B cell (primary cell): ENCODE data around the gene TBK1. TPM values are rescaled to one million over a fixed set of nuclear protein-coding genes. Genes with fewer than 3 reads are reported as not detected.
A peak's percentile ranks its signal among the peaks of the same experiment; 100 is the strongest.

ENCODE experiments used
- ATAC-seq: fragments of 200-7000 bp; cut with Tn5 transposase; one replicate; pipeline ENCODE4 v1.10.0; 2021; ENCODE audit warnings: low read depth, mild to moderate bottlenecking, moderate number of reproducible peaks, moderate library complexity
- CTCF ChIA-PET: fragments of 350-600 bp; sonication (Branson Sonifier 250); formaldehyde crosslinking; loops from one replicate; lab custom pipeline; 2021; ENCODE audit warnings: antibody characterized with exemption, inconsistent platforms; lab: Charles Lee
- POLR2A ChIA-PET: fragments of 350-600 bp; sonication (Branson Sonifier 250); formaldehyde crosslinking; loops from one replicate; lab custom pipeline; 2021; ENCODE audit warnings: antibody characterized with exemption; lab: Charles Lee
- DNase-seq: peaks from one replicate; pipeline ENCODE4 v3.0.0; 2013
- H2AFZ ChIP-seq: 2 replicates; pipeline ENCODE4 v1.6.1; 2012; ENCODE audit warnings: mild to moderate bottlenecking, low read depth, low read length; ENCODE audit not compliant: insufficient read depth, poor library complexity, severe bottlenecking
- H3K27ac ChIP-seq, 2 donors: 1 replicate in 1 of 2; 2 replicates in 1 of 2; pipeline ENCODE4 v1.5.1; 2012 to 2013; ENCODE audit warnings: low read length in 2 of 2, mild to moderate bottlenecking in 2 of 2, moderate library complexity in 1 of 2
- H3K27me3 ChIP-seq, 4 experiments: fragments of 200-600 bp in 1 of 4; sonication (generic) in 1 of 4; replicated peaks in 1 of 4; 1 replicate in 2 of 4; 2 replicates in 2 of 4; pipeline versions ENCODE4 v1.6.1 to v1.7.0; 2013 to 2016; ENCODE audit warnings: low read length in 3 of 4, mild to moderate bottlenecking in 2 of 4, mixed read lengths in 1 of 4, moderate library complexity in 1 of 4; ENCODE audit not compliant: insufficient read depth in 4 of 4, control insufficient read depth in 3 of 4; ENCODE audit errors: control extremely low read depth in 1 of 4
- H3K36me3 ChIP-seq, 2 experiments: replicated peaks in 1 of 2; 1 replicate in 1 of 2; 2 replicates in 1 of 2; pipeline versions ENCODE4 v1.6.1 to v1.7.1; 2013; ENCODE audit warnings: low read length in 1 of 2; ENCODE audit not compliant: insufficient read depth in 2 of 2, control insufficient read depth in 1 of 2; ENCODE audit errors: control extremely low read depth in 1 of 2, extremely low read depth in 1 of 2
- H3K4me1 ChIP-seq, 2 donors: fragments of 200-600 bp in 1 of 2; sonication (generic) in 1 of 2; 1 replicate in 1 of 2; 2 replicates in 1 of 2; pipeline versions ENCODE4 v1.5.1 to v1.6.1; 2013 to 2017; ENCODE audit warnings: low read length in 2 of 2; ENCODE audit not compliant: control insufficient read depth in 2 of 2, insufficient read depth in 2 of 2
- H3K4me2 ChIP-seq: replicated peaks from 2 replicates; pipeline ENCODE3; 2012; ENCODE audit warnings: mild to moderate bottlenecking, low read depth, low read length; ENCODE audit not compliant: poor library complexity, severe bottlenecking
- H3K4me3 ChIP-seq, 5 experiments: fragments of 200-600 bp in 1 of 5; sonication (generic) in 1 of 5; 1 replicate in 3 of 5; 2 replicates in 2 of 5; pipeline versions ENCODE4 v1.5.1 to v1.7.0; 2011 to 2016; ENCODE audit warnings: low read length in 4 of 5, mild to moderate bottlenecking in 4 of 5, low read depth in 2 of 5, control low read depth in 1 of 5, moderate library complexity in 1 of 5; ENCODE audit not compliant: insufficient read depth in 1 of 5; ENCODE audit errors: control extremely low read depth in 1 of 5, extremely low read depth in 1 of 5
- H3K79me2 ChIP-seq: fragments of 200-600 bp; sonication (generic); one replicate; pipeline ENCODE4 v1.6.0; 2016; ENCODE audit warnings: low read length; ENCODE audit not compliant: control insufficient read depth, insufficient read depth
- H3K9ac ChIP-seq: fragments of 200-600 bp; sonication (generic); 2 replicates; pipeline ENCODE4 v1.6.1; 2017; ENCODE audit warnings: mild to moderate bottlenecking, low read length, moderate library complexity
- H3K9me3 ChIP-seq, 3 donors: one replicate each; pipeline versions ENCODE4 v1.6.1 to v1.7.1; 2013; ENCODE audit warnings: low read length in 2 of 3; ENCODE audit not compliant: control insufficient read depth in 2 of 3, insufficient read depth in 1 of 3; ENCODE audit errors: control extremely low read depth in 1 of 3
- H4K20me1 ChIP-seq: 2 replicates; pipeline ENCODE4 v1.6.0; 2012; ENCODE audit warnings: mild to moderate bottlenecking, low read length; ENCODE audit not compliant: insufficient read depth, control insufficient read depth, poor library complexity, severe bottlenecking
- H3K27ac Mint-ChIP-seq: one replicate; pipeline ENCODE4 v1.8.0; 2021; ENCODE audit warnings: mixed read lengths
- H3K27me3 Mint-ChIP-seq: one replicate; pipeline ENCODE4 v1.8.0; 2021; ENCODE audit warnings: mixed read lengths
- H3K4me1 Mint-ChIP-seq: one replicate; pipeline ENCODE4 v1.8.0; 2021; ENCODE audit warnings: mixed read lengths
- H3K4me3 Mint-ChIP-seq: one replicate; pipeline ENCODE4 v1.8.0; 2021; ENCODE audit warnings: mixed read lengths
- H3K9me3 Mint-ChIP-seq: one replicate; pipeline ENCODE4 v1.8.0; 2022; ENCODE audit warnings: mixed read lengths; ENCODE audit not compliant: insufficient read depth
- EZH2 ChIP-seq: IDR thresholded peaks from 2 replicates; pipeline ENCODE4 v1.6.1; 2012; ENCODE audit warnings: borderline replicate concordance, low read depth, mild to moderate bottlenecking, moderate library complexity, low read length; ENCODE audit not compliant: insufficient read depth, poor library complexity, severe bottlenecking
- WGBS: methylation state at CpG from one replicate; pipeline ENCODE4 v1.1.5; 2013; ENCODE audit warnings: missing lambda C conversion rate; ENCODE audit not compliant: insufficient coverage; 5-methylcytosine and 5-hydroxymethylcytosine counted together
- intact Hi-C: fragments of 100-400 bp; cut with micrococcal nuclease; formaldehyde crosslinking; loops from one replicate; pipeline ENCODE4 v1.10.0; 2022
- polyA plus RNA-seq: library from polyadenylated mRNA; depleted of rRNA; stranded (reverse); fragments of >200 nt; gene quantifications from 2 replicates; pipeline ENCODE4 v1.2.3, GENCODE V29; 2012
- total RNA-seq, 2 donors: library from RNA; stranded (reverse); fragments of 120-200 nt in 1 of 2; gene quantifications; 1 replicate in 1 of 2; 2 replicates in 1 of 2; pipeline versions ENCODE4 v1.2.3 to v1.2.4, GENCODE V29; 2013 to 2022
- TF ChIP-seq, protein P1 (sequence below): fragments of 200-600 bp; IDR thresholded peaks from one replicate; pipeline ENCODE4 v1.8.0; 2022; ENCODE audit warnings: antibody characterized with exemption, mild to moderate bottlenecking

Gene TBK1
- total and polyA plus RNA-seq, 2 donors (not counting 1 experiment from before 2014, with no cell fraction given) = 10.4 to 46.9 TPM

DNA sequence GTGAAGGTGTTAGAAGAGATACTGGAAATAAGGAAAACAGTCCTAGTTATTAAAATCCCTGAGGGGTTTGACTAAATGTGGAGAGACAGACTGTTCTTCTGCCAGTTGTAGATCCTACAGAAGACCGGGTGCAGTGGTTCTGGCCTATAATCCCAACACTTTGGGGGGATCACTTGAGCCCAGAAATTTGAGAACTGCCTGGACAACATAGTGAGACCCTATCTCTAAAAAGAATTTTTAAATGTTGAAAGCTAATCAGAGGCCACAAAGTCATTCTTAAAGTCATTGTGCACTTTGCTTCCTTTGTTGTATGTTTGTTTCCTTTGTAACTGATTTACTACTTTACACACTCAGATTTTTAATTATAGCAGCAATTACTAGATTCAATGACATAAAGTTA is 97.2 kb downstream of the TBK1 start:
- Histone ChIP-seq H3K27ac (no peak overlapping the region), H3K4me2 (no peak overlapping the region), H3K9ac (no peak overlapping the region), H3K9me3 (peaks cover 0 to under 1% (median 0%) of the 10 kb centered on the region in 3 donors), H3K4me3 (no peak overlapping the region), H4K20me1 (no peaks in the 10 kb centered on the region), H3K27me3 (no peaks in the 10 kb centered on the region), H3K36me3 (no peaks in the 10 kb centered on the region), H3K79me2 (no peaks in the 10 kb centered on the region), H2AFZ (peak overlapping the region; percentile 2), H3K4me1 (peaks cover 0 to 3% of the 10 kb centered on the region in 2 donors)
- DNase-seq = no peak
- no peak for TF ChIP-seq EZH2
- TF ChIP-seq, protein P1, sequence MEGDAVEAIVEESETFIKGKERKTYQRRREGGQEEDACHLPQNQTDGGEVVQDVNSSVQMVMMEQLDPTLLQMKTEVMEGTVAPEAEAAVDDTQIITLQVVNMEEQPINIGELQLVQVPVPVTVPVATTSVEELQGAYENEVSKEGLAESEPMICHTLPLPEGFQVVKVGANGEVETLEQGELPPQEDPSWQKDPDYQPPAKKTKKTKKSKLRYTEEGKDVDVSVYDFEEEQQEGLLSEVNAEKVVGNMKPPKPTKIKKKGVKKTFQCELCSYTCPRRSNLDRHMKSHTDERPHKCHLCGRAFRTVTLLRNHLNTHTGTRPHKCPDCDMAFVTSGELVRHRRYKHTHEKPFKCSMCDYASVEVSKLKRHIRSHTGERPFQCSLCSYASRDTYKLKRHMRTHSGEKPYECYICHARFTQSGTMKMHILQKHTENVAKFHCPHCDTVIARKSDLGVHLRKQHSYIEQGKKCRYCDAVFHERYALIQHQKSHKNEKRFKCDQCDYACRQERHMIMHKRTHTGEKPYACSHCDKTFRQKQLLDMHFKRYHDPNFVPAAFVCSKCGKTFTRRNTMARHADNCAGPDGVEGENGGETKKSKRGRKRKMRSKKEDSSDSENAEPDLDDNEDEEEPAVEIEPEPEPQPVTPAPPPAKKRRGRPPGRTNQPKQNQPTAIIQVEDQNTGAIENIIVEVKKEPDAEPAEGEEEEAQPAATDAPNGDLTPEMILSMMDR = no peak
- H3K4me3 Mint-ChIP-seq = no peak overlapping the region
- peaks cover under 1% of the 10 kb centered on the region for H3K27me3 Mint-ChIP-seq
- H3K9me3 Mint-ChIP-seq = peaks cover under 1% of the 10 kb centered on the region
- H3K4me1 Mint-ChIP-seq = no peaks in the 10 kb centered on the region
- intact Hi-C loops = loop anchor here (1.0 kb wide), 3 partner anchors 60 to 253 kb away; no protein-coding TSS in a partner anchor
- ATAC-seq = no peak
- H3K27ac Mint-ChIP-seq = no peak overlapping the region
- 75% methylated on average over 1 of the region's 1 CpG for WGBS
- POLR2A ChIA-PET = no interaction called here
- CTCF ChIA-PET = interaction anchor here (0.6 to 7.3 kb wide), 46 partner anchors 8 to 253 kb away, joined by 3 to 352 read pairs (median 4); no protein-coding TSS in a partner anchor

- Histone ChIP-seq H3K9ac (no peak overlapping the region), H3K36me3 (no peaks in the 10 kb centered on the region), H2AFZ (no peak overlapping the region), H3K27ac (no peak overlapping the region), H3K4me3 (no peak overlapping the region), H4K20me1 (no peaks in the 10 kb centered on the region), H3K4me2 (no peak overlapping the region), H3K9me3 (no peaks in the 10 kb centered on the region), H3K4me1 (peaks cover 0 to 3% of the 10 kb centered on the region in 2 donors), H3K27me3 (no peaks in the 10 kb centered on the region), H3K79me2 (no peaks in the 10 kb centered on the region)
- CTCF ChIA-PET = interaction anchor here (1.0 to 7.3 kb wide), 9 partner anchors 10 to 146 kb away, joined by 3 to 352 read pairs (median 6); no protein-coding TSS in a partner anchor
- H3K4me1 Mint-ChIP-seq = no peaks in the 10 kb centered on the region
- POLR2A ChIA-PET = interaction anchor here (0.8 kb wide), 1 partner anchor 147 kb away, joined by 4 read pairs; no protein-coding TSS in a partner anchor
- ATAC-seq (no peak), DNase-seq (no peak)
- WGBS = no CpG with 5 or more reads among the region's 3 CpGs
- TF ChIP-seq, protein P1 = no peak
- no peak for TF ChIP-seq EZH2
- intact Hi-C loops = no loop called here
- no peaks in the 10 kb centered on the region for H3K27me3 Mint-ChIP-seq
- no peak overlapping the region for H3K4me3 Mint-ChIP-seq
- H3K9me3 Mint-ChIP-seq = no peaks in the 10 kb centered on the region
- no peak overlapping the region for H3K27ac Mint-ChIP-seq
Measured at GRCh38 chr12:64550755-64551154, 98.8 kb downstream of the TBK1 start.
